Activated CD8-positive, alpha-beta memory T cell treated with anti-CD3 and anti-CD28 coated beads, Interleukin-2, amount 50 U/mL, for 48 hours (primary cell): Measurements from ENCODE around the gene ALOX5.
"Not testable (repeated sequence)": the region's sequence is repeated elsewhere in the genome, so short reads cannot be mapped to it uniquely, and the experiment has no call there.

Experiments used
- DNase-seq: peaks from one replicate; pipeline ENCODE4 v3.0.0-alpha.2; 2020

The ALOX5 gene

DNA sequence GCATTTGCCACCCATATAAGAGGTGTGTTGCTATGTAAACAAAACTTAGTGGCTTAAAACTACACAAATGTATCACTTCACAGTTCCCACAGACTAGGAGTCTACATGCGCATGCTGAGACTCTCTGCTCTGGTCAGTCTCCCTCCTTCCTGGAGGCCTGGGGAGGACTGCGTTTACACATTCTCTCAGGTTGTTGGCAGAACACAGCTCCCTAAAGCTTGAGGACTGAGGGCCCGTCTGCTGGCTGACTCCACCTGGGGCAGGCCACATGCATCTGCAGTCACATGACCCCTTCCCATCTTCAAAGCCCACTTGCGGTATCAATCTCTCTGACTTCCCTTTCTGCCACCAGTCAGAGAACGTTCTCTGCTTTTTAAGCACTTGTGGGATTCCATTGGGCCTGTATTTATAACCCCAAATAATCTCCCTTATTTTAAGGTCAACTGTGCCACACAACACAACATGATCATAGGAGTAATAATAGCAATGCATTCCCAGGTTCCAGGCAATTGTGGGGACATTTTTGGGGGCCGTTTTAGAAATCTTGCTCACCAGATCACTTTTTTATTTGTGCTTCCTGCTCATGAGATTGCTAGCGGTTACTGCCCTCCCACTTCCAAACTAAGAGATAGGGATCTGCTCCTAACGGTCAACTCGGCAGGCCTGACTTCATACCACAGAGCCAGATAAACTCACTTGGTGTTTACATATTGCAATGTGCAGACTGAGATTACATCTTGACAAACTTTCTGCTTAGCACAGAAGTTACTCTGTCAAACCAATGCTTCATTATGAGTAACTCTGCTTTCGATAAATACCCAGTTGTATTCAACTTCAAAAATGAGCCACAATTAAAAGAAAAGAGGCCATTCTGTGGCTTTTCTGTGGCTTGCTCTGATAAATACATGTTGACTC lies 96.3 kb downstream of the ALOX5 start:
- DNase-seq: peak; percentile 62

DNA sequence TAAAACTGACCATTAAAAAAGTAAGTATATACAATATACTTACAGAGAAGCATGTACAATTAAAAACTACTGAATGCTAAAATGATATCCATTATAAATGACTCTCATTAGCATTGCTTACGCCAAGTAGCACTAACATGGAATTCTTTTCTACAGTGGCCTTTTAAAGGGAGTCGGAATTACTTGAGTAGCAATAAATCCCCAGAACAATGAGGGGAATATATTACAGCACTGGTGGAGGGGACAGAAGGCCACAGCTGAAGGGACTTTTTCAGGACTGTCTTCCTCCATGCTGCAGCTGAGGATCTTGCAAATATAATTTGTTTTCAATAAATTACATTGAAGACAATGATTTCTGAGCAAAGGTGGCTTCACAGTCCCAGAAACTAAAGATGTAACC lies 97.0 kb downstream of the ALOX5 start:
- DNase-seq: no peak

DNA sequence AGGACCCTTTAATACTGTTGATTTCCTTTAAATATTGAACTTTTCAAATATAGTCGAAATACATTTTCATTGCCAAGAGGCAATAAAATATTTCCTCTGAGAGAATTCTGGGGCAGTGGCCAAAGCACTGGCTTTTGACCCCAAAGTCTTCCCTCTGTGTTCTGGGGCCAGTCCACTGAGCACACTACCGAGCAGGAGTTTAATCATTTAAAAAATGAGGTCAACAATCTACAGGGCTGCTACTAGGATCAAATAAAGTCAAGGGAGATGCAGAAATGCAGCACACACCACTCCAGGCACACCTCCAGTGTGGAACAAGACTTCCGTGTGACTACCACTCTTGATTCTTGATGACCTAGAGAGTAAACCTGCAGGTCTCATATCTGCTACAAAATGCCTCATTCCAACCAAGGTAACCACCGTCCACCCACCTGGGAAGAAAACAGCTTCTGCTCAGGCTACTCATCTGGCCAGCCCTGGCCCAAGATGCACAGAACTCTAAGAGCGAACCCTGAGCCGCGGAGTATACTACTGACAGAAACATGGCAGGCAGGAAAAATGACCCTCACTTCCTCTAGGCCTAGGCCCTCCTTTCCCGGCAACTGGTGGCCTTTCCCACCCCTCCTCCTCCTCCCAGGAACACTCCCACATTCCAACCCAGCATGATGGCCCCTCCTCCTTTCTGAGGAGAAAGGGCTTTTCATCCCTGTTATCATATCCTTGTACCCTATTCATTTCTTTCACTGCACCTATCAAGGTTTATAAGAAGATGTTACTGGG lies 97.7 kb downstream of the ALOX5 start:
- no peak for DNase-seq

GRCh38 chr10:45473126-45473525 lies 99.1 kb downstream of the ALOX5 start:
- DNase-seq: no peak

DNA sequence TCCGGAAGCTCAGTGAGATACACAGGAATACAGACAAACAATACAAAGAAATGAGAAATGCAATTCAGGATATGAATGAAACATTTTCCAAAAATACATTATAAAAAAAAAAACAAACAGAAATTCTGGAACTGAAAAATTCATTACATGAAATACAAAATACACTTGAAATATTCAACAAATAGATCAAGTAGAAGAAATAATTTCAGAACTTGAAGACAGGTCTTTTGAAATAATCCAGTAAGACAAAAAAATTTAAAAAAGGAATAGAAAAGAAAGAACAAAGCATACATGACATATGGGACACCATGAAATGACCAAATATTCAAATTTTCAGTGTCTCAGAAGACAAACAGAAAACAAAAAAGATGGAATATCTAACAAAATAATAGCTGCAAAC lies 102.5 kb downstream of the ALOX5 start:
- DNase-seq: no peak

DNA sequence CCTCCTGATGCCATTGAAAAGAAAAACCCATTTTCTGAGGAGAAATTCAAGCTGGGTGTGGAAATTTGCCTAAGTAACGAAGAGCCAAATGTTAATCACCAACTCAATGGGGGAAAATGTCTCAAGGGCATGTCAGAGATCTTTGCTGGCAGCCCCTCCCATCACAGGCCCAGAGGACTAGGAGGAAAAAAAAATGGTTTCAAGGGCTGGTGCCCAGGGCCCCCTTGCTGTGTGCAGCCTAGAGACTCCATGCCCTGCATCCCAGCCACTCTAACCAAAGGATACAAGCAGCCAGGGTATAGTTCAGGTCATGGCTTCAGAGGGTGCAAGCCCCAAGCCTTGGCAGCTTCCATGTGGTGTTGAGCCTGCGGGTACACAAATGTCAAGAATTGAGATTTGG lies 106.3 kb downstream of the ALOX5 start:
- DNase-seq: no peak

GRCh38 chr10:45481100-45481499 lies 107.1 kb downstream of the ALOX5 start:
- DNase-seq: not testable (repeated sequence)

- DNase-seq: no peak
Observed at GRCh38 chr10:45483002-45483401, 109.0 kb downstream of the ALOX5 start.

DNA sequence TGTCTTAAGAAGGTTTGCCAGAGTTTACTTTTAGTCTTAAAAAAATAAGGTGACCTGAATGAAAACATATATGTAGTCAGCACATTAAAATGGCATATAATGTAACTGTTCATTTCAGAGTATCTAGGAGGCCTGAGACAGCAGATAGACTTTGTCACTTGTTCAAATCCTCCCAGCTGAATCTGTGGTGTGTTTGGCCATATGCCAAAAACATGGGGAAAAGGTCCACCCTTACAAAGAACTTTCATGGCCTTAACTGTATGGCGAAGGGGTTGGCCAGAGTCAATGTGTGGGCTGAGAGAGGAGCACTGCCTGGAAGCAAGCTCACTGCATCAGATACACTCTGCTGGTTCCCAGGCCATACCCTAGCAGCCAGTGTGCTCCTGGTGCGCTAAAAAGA lies 113.7 kb downstream of the ALOX5 start:
- DNase-seq: no peak

DNA sequence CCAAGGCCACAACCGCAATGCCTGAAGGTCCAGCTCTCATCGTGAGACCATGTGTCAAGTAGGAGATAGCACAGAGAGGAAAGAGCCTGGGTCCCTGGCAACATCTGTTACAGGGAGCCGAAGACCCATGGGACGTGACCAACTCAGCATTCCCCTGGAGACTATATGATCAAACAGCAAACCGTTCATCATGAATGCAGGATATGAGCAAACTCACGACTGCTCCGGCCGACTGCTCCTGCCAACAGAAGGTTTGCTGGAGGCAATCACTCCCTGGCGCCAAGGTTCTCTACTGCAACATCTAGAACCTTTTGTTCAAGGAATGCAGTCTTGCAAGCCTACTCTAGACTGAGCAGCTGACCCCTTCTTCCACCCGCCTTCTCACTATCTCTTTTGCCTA lies 114.3 kb downstream of the ALOX5 start:
- no peak for DNase-seq

DNA sequence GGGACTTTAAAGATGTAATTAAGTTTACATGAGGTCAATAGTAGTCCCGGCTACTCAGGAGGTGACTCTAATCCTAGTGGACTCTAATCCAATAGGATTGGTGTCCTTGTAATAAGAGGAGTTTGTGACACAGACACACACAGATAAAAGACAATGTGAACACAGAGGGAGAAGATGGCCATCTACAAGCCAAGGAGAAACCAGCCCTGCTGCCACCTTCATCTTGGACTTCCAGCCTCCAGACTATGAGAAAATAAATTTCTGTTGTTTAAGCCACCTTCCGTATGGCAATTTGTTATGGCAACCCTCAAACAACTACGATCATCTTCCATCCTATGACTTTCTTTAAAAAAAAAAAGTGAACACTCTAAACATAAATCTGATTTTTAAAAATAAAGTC lies 116.3 kb downstream of the ALOX5 start:
- no peak for DNase-seq

DNA sequence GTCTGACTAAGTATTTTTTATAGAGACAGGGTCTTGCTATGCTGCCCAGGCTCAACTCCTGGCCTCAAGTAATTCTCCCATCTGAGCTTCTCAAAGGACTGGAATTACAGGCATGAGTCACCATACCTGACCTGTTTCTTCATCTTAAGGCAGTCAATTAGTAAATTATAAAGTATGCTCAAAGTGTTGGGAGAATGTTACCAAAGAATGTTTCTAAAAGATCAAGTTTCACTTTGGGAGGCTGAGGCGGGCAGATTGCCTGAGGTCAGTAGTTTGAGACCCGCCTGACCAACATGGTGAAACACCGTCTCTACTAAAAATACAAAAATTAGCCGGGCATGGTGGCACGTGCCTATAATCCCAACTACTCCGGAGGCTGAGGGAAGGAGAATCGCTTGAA lies 117.0 kb downstream of the ALOX5 start:
- no peak for DNase-seq
